ENCODE data around the gene CYP1B1. TPM values are rescaled to one million over a fixed set of nuclear protein-coding genes. Genes with fewer than 3 reads are reported as not detected.
A peak's percentile ranks its signal among the peaks of the same experiment; 100 is the strongest.

The CYP1B1 gene
- total RNA-seq, 1 donor from 2014 or later: 13.7 TPM

GRCh38 chr2:38076710-38077430, 919 bp upstream of the CYP1B1 start:
- intact Hi-C loops (cut with micrococcal nuclease): loop anchor here (1.0 to 2.0 kb wide), 6 partner anchors 19 to 186 kb away; no protein-coding TSS in a partner anchor
- peak; percentile 91 for DNase-seq
- peak overlapping the region; percentile 86 for H3K4me3 Mint-ChIP-seq
- no peaks in the 10 kb centered on the region for H3K9me3 Mint-ChIP-seq
- H3K27me3 Mint-ChIP-seq: peaks cover 51% of the 10 kb centered on the region
- peak overlapping the region; percentile 90 for H3K27ac Mint-ChIP-seq
- H3K36me3 Mint-ChIP-seq (ENCODE audit: low read depth): peaks cover 13% of the 10 kb centered on the region
- peaks cover 31% of the 10 kb centered on the region for H3K4me1 Mint-ChIP-seq

- peak; percentile 87 for DNase-seq
- H3K4me1 Mint-ChIP-seq: peaks cover 31% of the 10 kb centered on the region
- peak overlapping the region; percentile 90 for H3K27ac Mint-ChIP-seq
- peaks cover 51% of the 10 kb centered on the region for H3K27me3 Mint-ChIP-seq
- H3K4me3 Mint-ChIP-seq: peak overlapping the region; percentile 86
- H3K9me3 Mint-ChIP-seq: no peaks in the 10 kb centered on the region
- intact Hi-C loops (cut with micrococcal nuclease): loop anchor here (1.0 to 2.0 kb wide), 6 partner anchors 20 to 187 kb away; no protein-coding TSS in a partner anchor
- H3K36me3 Mint-ChIP-seq (ENCODE audit: low read depth): peaks cover 13% of the 10 kb centered on the region
Observed at GRCh38 chr2:38076152-38076709, 280 bp upstream of the CYP1B1 start.

- H3K9me3 Mint-ChIP-seq: no peaks in the 10 kb centered on the region
- intact Hi-C loops (cut with micrococcal nuclease): no loop called here
- H3K36me3 Mint-ChIP-seq (ENCODE audit: low read depth): peaks cover 17% of the 10 kb centered on the region
- H3K27me3 Mint-ChIP-seq: peaks cover 46% of the 10 kb centered on the region
- peak; percentile 71 for DNase-seq
- peak overlapping the region; percentile 86 for H3K4me3 Mint-ChIP-seq
- H3K27ac Mint-ChIP-seq: peak overlapping the region; percentile 82
- H3K4me1 Mint-ChIP-seq: peaks cover 28% of the 10 kb centered on the region
Observed at GRCh38 chr2:38074764-38075506, 1.0 kb downstream of the CYP1B1 start.

GRCh38 chr2:38074058-38074763, 1.7 kb downstream of the CYP1B1 start:
- peaks cover 26% of the 10 kb centered on the region for H3K4me1 Mint-ChIP-seq
- DNase-seq: peak; percentile 70
- intact Hi-C loops (cut with micrococcal nuclease): no loop called here
- H3K36me3 Mint-ChIP-seq (ENCODE audit: low read depth): peaks cover 18% of the 10 kb centered on the region
- peak overlapping the region; percentile 80 for H3K4me3 Mint-ChIP-seq
- H3K27me3 Mint-ChIP-seq: peaks cover 42% of the 10 kb centered on the region
- peak overlapping the region; percentile 66 for H3K27ac Mint-ChIP-seq
- no peaks in the 10 kb centered on the region for H3K9me3 Mint-ChIP-seq

- Mint-ChIP-seq H3K4me1 (peaks cover 23% of the 10 kb centered on the region), H3K4me3 (peak overlapping the region; percentile 80), H3K27me3 (peaks cover 40% of the 10 kb centered on the region), H3K27ac (peak overlapping the region; percentile 66), H3K36me3 (ENCODE audit: low read depth) (peaks cover 18% of the 10 kb centered on the region), H3K9me3 (no peaks in the 10 kb centered on the region)
- peak; percentile 60 for DNase-seq
- intact Hi-C loops (cut with micrococcal nuclease): no loop called here
Observed at GRCh38 chr2:38073211-38074057, 2.5 kb downstream of the CYP1B1 start.

GRCh38 chr2:38070438-38070837, 5.5 kb downstream of the CYP1B1 start:
- peaks cover 9% of the 10 kb centered on the region for H3K4me1 Mint-ChIP-seq
- no peak overlapping the region for H3K27ac Mint-ChIP-seq
- peaks cover 17% of the 10 kb centered on the region for H3K36me3 Mint-ChIP-seq (ENCODE audit: low read depth)
- H3K27me3 Mint-ChIP-seq: peaks cover 29% of the 10 kb centered on the region
- H3K4me3 Mint-ChIP-seq: no peak overlapping the region
- no peaks in the 10 kb centered on the region for H3K9me3 Mint-ChIP-seq
- intact Hi-C loops (cut with micrococcal nuclease): no loop called here
- DNase-seq: no peak

- H3K9me3 Mint-ChIP-seq: no peaks in the 10 kb centered on the region
- intact Hi-C loops (cut with micrococcal nuclease): no loop called here
- no peak overlapping the region for H3K4me3 Mint-ChIP-seq
- H3K27ac Mint-ChIP-seq: no peak overlapping the region
- no peak for DNase-seq
- peaks cover 8% of the 10 kb centered on the region for H3K36me3 Mint-ChIP-seq (ENCODE audit: low read depth)
- peaks cover 12% of the 10 kb centered on the region for H3K27me3 Mint-ChIP-seq
- H3K4me1 Mint-ChIP-seq: no peaks in the 10 kb centered on the region
Observed at GRCh38 chr2:38068234-38068633, 7.7 kb downstream of the CYP1B1 start.

GRCh38 chr2:38066421-38067115, 9.4 kb downstream of the CYP1B1 start:
- intact Hi-C loops (cut with micrococcal nuclease): no loop called here
- no peaks in the 10 kb centered on the region for H3K4me1 Mint-ChIP-seq
- no peak for DNase-seq
- no peaks in the 10 kb centered on the region for H3K9me3 Mint-ChIP-seq
- peaks cover 7% of the 10 kb centered on the region for H3K36me3 Mint-ChIP-seq (ENCODE audit: low read depth)
- no peak overlapping the region for H3K27ac Mint-ChIP-seq
- no peak overlapping the region for H3K4me3 Mint-ChIP-seq
- peaks cover 3% of the 10 kb centered on the region for H3K27me3 Mint-ChIP-seq

- Mint-ChIP-seq H3K36me3 (ENCODE audit: low read depth) (peaks cover 7% of the 10 kb centered on the region), H3K27me3 (no peaks in the 10 kb centered on the region), H3K9me3 (no peaks in the 10 kb centered on the region), H3K4me1 (no peaks in the 10 kb centered on the region), H3K27ac (no peak overlapping the region), H3K4me3 (no peak overlapping the region)
- intact Hi-C loops (cut with micrococcal nuclease): no loop called here
- no peak for DNase-seq
Observed at GRCh38 chr2:38065502-38066135, 10.3 kb downstream of the CYP1B1 start.

- no peak for DNase-seq
- intact Hi-C loops (cut with micrococcal nuclease): no loop called here
- Mint-ChIP-seq H3K36me3 (ENCODE audit: low read depth) (peaks cover 4% of the 10 kb centered on the region), H3K27me3 (no peaks in the 10 kb centered on the region), H3K4me3 (no peak overlapping the region), H3K27ac (no peak overlapping the region), H3K4me1 (no peaks in the 10 kb centered on the region), H3K9me3 (no peaks in the 10 kb centered on the region)
Observed at GRCh38 chr2:38064801-38065501, 11.0 kb downstream of the CYP1B1 start.

GRCh38 chr2:38060236-38061018, 15.5 kb downstream of the CYP1B1 start:
- H3K27ac Mint-ChIP-seq: no peak overlapping the region
- peaks cover 2% of the 10 kb centered on the region for H3K36me3 Mint-ChIP-seq (ENCODE audit: low read depth)
- H3K4me3 Mint-ChIP-seq: no peak overlapping the region
- H3K27me3 Mint-ChIP-seq: no peaks in the 10 kb centered on the region
- intact Hi-C loops (cut with micrococcal nuclease): no loop called here
- H3K9me3 Mint-ChIP-seq: no peaks in the 10 kb centered on the region
- no peak for DNase-seq
- peaks cover 17% of the 10 kb centered on the region for H3K4me1 Mint-ChIP-seq
